Measurements from ENCODE around the gene BBS10. TPM values are rescaled to one million over a fixed set of nuclear protein-coding genes. Genes with fewer than 3 reads are reported as not detected.

The BBS10 gene
- total and polyA plus RNA-seq, 2 of the 4 experiments (the other 2 are of a cell fraction) = 4.9 to 10.0 TPM

DNA sequence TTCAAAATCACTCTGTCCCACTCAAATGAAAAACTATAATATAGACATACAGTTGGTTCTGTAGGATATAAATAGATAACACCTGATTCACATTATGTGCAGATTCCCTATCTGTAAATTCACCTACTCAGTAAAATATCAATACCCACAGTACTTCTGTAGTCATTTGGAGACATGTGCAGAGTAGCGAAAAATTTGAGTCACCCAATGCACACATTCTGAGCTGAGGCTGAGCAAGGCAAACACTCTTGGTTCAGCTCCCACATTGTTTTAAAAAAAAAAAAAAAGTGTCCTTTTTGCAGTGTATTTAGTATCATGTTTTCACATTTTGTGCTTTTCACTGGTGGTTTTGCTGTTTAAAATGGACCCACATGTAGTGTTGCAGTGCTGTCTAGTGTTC lies 27.3 kb upstream of the BBS10 start:
- no peak for TF ChIP-seq CHD1 (IDR thresholded peaks at IDR 0.05; ENCODE audit: low read depth, low read length)
- TF ChIP-seq, protein P1, sequence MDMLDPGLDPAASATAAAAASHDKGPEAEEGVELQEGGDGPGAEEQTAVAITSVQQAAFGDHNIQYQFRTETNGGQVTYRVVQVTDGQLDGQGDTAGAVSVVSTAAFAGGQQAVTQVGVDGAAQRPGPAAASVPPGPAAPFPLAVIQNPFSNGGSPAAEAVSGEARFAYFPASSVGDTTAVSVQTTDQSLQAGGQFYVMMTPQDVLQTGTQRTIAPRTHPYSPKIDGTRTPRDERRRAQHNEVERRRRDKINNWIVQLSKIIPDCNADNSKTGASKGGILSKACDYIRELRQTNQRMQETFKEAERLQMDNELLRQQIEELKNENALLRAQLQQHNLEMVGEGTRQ (IDR thresholded peaks at IDR 0.05; ENCODE audit: low read depth, low read length) = no peak
- no peak for TF ChIP-seq MAZ (IDR thresholded peaks at IDR 0.05; ENCODE audit: borderline replicate concordance, low read depth, low read length)
- TF ChIP-seq MXI1 (IDR thresholded peaks at IDR 0.05; ENCODE audit: borderline replicate concordance, low read depth, low read length) = no peak
- TF ChIP-seq RFX5 (IDR thresholded peaks at IDR 0.05; ENCODE audit: low read depth, low read length) = no peak
- no peak for TF ChIP-seq RCOR1 (IDR thresholded peaks at IDR 0.05; ENCODE audit: insufficient replicate concordance, low read length)
- TF ChIP-seq CEBPB (IDR thresholded peaks at IDR 0.05; ENCODE audit: low read depth, low read length) = no peak
- TF ChIP-seq, protein P2, sequence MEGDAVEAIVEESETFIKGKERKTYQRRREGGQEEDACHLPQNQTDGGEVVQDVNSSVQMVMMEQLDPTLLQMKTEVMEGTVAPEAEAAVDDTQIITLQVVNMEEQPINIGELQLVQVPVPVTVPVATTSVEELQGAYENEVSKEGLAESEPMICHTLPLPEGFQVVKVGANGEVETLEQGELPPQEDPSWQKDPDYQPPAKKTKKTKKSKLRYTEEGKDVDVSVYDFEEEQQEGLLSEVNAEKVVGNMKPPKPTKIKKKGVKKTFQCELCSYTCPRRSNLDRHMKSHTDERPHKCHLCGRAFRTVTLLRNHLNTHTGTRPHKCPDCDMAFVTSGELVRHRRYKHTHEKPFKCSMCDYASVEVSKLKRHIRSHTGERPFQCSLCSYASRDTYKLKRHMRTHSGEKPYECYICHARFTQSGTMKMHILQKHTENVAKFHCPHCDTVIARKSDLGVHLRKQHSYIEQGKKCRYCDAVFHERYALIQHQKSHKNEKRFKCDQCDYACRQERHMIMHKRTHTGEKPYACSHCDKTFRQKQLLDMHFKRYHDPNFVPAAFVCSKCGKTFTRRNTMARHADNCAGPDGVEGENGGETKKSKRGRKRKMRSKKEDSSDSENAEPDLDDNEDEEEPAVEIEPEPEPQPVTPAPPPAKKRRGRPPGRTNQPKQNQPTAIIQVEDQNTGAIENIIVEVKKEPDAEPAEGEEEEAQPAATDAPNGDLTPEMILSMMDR (conservative IDR thresholded peaks at IDR 0.05; ENCODE audit: low read depth, low read length) = no peak
- TF ChIP-seq RAD21 (IDR thresholded peaks at IDR 0.05; ENCODE audit: low read length) = no peak
- TF ChIP-seq BHLHE40 (IDR thresholded peaks at IDR 0.05; ENCODE audit: low read depth, low read length) = no peak
- TF ChIP-seq SMC3 (IDR thresholded peaks at IDR 0.05; ENCODE audit: low read depth, low read length) = no peak
- no peak for TF ChIP-seq NFE2L2 (IDR thresholded peaks at IDR 0.05; ENCODE audit: low read depth, low read length)
- no peak for TF ChIP-seq POLR2A (IDR thresholded peaks at IDR 0.05; ENCODE audit: low read depth, low read length)
- TF ChIP-seq, protein P3, sequence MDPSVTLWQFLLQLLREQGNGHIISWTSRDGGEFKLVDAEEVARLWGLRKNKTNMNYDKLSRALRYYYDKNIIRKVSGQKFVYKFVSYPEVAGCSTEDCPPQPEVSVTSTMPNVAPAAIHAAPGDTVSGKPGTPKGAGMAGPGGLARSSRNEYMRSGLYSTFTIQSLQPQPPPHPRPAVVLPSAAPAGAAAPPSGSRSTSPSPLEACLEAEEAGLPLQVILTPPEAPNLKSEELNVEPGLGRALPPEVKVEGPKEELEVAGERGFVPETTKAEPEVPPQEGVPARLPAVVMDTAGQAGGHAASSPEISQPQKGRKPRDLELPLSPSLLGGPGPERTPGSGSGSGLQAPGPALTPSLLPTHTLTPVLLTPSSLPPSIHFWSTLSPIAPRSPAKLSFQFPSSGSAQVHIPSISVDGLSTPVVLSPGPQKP (IDR thresholded peaks at IDR 0.05; ENCODE audit: borderline replicate concordance, low read depth, low read length) = no peak
- TF ChIP-seq FOS (IDR thresholded peaks at IDR 0.05; ENCODE audit: low read depth, low read length) = no peak
- no peak for TF ChIP-seq MAFK (IDR thresholded peaks at IDR 0.05; ENCODE audit: low read depth, low read length)

More for the DNA sequence above, 27.3 kb upstream of the BBS10 start:
- Histone ChIP-seq H3K23ac (ENCODE audit: low read depth, low read length) (no peak overlapping the region), H3K14ac (replicated peaks; ENCODE audit: low read depth, low read length) (no peak overlapping the region), H3K4me3 (ENCODE audit: insufficient read depth, low read depth, low read length) (no peak overlapping the region), H3K9me1 (ENCODE audit: insufficient read depth, low read length) (peaks cover 7% of the 10 kb centered on the region), H4K8ac (ENCODE audit: low read depth in 2 of 2, low read length in 2 of 2) (no peak overlapping the region), H2BK15ac (ENCODE audit: low read depth, low read length) (no peak overlapping the region), H3K56ac (ENCODE audit: extremely low read depth, insufficient read depth, low read length) (no peak overlapping the region), H2BK120ac (ENCODE audit: low read depth, low read length) (no peak overlapping the region), H3K27me3 (ENCODE audit: control insufficient read depth, insufficient read depth, low read length) (no peaks in the 10 kb centered on the region), H3K9me3 (ENCODE audit: control insufficient read depth, insufficient read depth, low read length) (no peaks in the 10 kb centered on the region), H3K4me2 (ENCODE audit: low read depth, low read length) (no peak overlapping the region), H3K4me1 (ENCODE audit: control insufficient read depth, insufficient read depth, low read length) (peaks cover 3% of the 10 kb centered on the region; the same call in 1 of the 2 replicates), H2BK5ac (ENCODE audit: low read depth, low read length, poor library complexity, severe bottlenecking) (peak overlapping the region; percentile 45), H2AK5ac (ENCODE audit: low read depth, low read length) (no peak overlapping the region), H4K5ac (ENCODE audit: low read depth, low read length) (no peak overlapping the region), H3K36me3 (ENCODE audit: control insufficient read depth, insufficient read depth, low read length) (peaks cover 11% of the 10 kb centered on the region), H4K20me1 (ENCODE audit: insufficient read depth, low read length) (peaks cover 3% of the 10 kb centered on the region; the same call in 1 of the 2 replicates), H4K91ac (ENCODE audit: insufficient read depth, low read depth, low read length) (no peak overlapping the region), H3K27ac (ENCODE audit: insufficient read depth, low read length) (no peak overlapping the region), H2BK20ac (ENCODE audit: low read depth, low read length) (no peak overlapping the region), H2AK9ac (replicated peaks; ENCODE audit: low read depth, low read length, poor library complexity) (no peak overlapping the region), H2AFZ (replicated peaks; ENCODE audit: low read length, poor library complexity) (no peak overlapping the region), H3K4ac (ENCODE audit: low read depth, low read length) (no peak overlapping the region), H3K18ac (ENCODE audit: low read depth, low read length) (no peak overlapping the region), H3K79me1 (ENCODE audit: low read depth in 1 of 2, low read length in 2 of 2) (peaks cover 0 to 4% of the 10 kb centered on the region in 2 experiments; a peak in 1 of 4 replicates), H3K9ac (ENCODE audit: low read depth, low read length) (no peak overlapping the region)
- ChIA-PET CTCF (interaction anchor here (0.6 kb wide), 1 partner anchor 80 kb away, joined by 3 read pairs; no protein-coding TSS in a partner anchor), POLR2A (ENCODE audit: unreplicated experiment) (no interaction called here)
- dilution Hi-C loops (cut with HindIII; ENCODE audit: low sequenced_read_pairs, unreplicated experiment) (no loop called here), in situ Hi-C loops (cut with MboI; ENCODE audit: low sequenced_read_pairs) (no loop called here), intact Hi-C loops (cut with micrococcal nuclease) (no loop called here)
- no CpG with 5 or more reads among the region's 1 CpG for WGBS, 2 experiments (ENCODE audit: extremely low coverage in 2 of 2, insufficient read length in 1 of 2)
- BruUV-seq (replicated peaks) = no TSS peak
- no peak for ATAC-seq (ENCODE audit: low read depth)
- DNase-seq = peak; percentile 32
